Adrenal gland (tissue), 5 donors: ENCODE data around the gene CARD16.

Experiments used
- POLR2A ChIP-seq, 2 donors: fragments of 450-650 bp; IDR thresholded peaks; one replicate each; pipeline ENCODE4 v1.6.1; 2017; ENCODE audit warnings: antibody characterized with exemption in 2 of 2, mild to moderate bottlenecking in 2 of 2, moderate library complexity in 1 of 2
- TF ChIP-seq, protein P1 (sequence below), 6 experiments: fragments of 450-650 bp in 4 of 6; fragments of 200-600 bp in 2 of 6; sonication (generic) in 1 of 6; IDR thresholded peaks; 1 replicate in 5 of 6; 2 replicates in 1 of 6; pipeline versions ENCODE4 v1.5.1 to v1.8.0; 2016 to 2021; ENCODE audit warnings: antibody characterized with exemption in 6 of 6, mild to moderate bottlenecking in 2 of 6, moderate library complexity in 1 of 6
- donor health status: DM: no; HTN: no; CAD: no.

DNA sequence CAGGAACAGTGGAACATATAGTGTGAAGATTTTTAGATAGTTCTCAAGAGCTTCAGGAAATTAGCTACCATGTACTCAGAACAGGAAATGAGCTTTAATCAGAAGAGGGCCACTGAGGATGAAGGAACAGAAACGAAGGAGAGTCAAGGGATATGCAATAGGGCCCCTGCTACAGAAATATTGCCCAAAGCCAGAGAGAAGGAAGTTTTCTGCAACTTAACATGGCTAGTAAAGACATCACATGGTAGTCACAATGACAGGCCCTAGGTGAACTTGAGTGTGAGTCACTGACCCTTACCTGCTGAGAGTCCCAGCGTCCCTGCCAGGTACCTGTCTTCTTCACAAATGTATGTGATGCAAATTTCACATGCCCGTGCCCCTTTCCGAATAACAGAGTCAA lies 25.2 kb upstream of the CARD16 start:
- TF ChIP-seq, protein P1, sequence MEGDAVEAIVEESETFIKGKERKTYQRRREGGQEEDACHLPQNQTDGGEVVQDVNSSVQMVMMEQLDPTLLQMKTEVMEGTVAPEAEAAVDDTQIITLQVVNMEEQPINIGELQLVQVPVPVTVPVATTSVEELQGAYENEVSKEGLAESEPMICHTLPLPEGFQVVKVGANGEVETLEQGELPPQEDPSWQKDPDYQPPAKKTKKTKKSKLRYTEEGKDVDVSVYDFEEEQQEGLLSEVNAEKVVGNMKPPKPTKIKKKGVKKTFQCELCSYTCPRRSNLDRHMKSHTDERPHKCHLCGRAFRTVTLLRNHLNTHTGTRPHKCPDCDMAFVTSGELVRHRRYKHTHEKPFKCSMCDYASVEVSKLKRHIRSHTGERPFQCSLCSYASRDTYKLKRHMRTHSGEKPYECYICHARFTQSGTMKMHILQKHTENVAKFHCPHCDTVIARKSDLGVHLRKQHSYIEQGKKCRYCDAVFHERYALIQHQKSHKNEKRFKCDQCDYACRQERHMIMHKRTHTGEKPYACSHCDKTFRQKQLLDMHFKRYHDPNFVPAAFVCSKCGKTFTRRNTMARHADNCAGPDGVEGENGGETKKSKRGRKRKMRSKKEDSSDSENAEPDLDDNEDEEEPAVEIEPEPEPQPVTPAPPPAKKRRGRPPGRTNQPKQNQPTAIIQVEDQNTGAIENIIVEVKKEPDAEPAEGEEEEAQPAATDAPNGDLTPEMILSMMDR (IDR thresholded peaks at IDR 0.05): no peak
- TF ChIP-seq POLR2A (IDR thresholded peaks at IDR 0.05): no peak
